GM18499 (cell line): Measurements from ENCODE around the gene SLC20A1.
"Not testable (repeated sequence)": the region's sequence is repeated elsewhere in the genome, so short reads cannot be mapped to it uniquely, and the experiment has no call there.

ENCODE experiments used
- ATAC-seq: cut with Tn5 transposase; IDR thresholded peaks from one replicate; pipeline ENCODE4 v1.9.1; 2021; ENCODE audit warnings: moderate number of reproducible peaks; ENCODE audit not compliant: insufficient read depth, unreplicated experiment

The SLC20A1 gene

DNA sequence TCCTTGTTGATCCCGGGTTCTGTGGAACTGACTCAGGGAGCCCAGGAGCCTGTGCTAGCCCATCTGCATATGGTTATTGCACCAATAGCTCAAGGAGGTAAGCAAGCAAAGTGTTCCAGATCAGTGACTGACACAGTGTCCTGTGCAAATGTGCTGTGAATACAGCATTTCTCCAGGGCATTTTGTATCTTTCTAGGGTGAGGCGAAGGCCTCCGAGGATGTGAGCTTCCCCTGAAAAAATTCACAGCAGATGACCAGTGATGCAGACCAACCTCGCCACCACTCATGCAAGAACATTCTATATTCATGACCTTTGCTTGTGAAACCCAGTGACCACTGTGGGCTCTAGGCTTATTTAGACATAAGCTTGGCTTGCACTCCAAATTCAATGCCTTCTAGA, 59.8 kb downstream of the SLC20A1 start:
- ATAC-seq = no peak

DNA sequence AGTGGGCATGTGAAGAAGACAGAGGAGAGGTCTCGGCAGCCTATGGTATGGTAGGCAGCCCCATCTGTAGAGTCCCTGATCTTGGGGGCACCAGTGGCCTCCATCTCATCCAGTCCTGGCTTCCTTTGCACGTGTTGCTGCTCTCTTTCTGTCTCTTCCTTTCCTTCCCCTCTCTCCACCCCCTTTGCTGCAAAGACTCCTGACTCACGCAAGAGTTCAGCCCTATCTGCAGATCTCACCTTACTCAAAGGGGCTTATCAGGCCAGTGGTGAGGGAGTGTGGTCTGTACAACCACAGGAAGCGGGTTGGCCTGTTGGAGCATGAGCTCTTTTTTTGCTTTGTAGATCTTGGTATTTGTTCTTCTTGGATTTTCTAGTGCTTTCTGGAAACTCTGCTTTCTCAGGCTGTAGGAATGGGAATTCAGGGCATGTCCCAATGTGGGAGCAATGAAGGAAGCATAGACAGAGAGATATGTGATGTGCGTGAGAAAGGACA, 60.5 kb downstream of the SLC20A1 start:
- no peak for ATAC-seq

DNA sequence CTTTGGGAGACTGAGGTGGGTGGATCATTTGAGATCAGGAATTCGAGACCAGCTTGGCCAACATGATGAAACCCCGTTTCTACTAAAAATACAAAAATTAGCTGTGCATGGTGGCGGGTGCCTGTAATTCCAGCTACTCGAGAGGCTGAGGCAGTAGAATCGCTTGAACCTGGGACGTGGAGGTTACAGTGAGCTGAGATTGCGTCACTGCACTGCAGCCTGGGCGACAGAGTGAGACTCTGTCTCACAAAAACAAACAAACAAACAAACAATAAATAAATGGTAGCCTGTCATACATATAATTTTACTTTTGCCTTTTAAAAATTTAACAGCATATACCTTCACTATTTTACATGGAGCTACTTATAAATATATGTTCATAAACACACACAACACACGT, 61.2 kb downstream of the SLC20A1 start:
- not testable (repeated sequence) for ATAC-seq

DNA sequence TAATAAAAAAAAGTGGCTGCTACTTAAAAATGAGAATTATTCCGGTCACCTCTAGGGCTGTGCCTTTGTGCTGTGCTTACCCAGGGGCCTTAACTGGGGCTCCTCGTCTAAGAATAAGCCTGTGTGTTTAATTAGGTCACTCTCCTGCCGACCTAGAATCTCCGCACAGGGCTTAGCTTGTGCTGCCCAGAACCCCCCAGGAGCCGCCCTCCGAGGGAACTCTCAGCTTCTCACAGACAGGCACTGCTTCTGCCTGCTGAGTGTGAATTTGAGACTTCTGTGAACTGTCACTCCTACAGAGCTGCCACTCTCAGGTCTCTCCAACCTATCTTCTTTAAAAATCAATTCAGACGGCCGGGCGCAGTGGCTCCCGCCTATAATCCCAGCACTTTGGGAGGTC, 63.2 kb downstream of the SLC20A1 start:
- no peak for ATAC-seq

DNA sequence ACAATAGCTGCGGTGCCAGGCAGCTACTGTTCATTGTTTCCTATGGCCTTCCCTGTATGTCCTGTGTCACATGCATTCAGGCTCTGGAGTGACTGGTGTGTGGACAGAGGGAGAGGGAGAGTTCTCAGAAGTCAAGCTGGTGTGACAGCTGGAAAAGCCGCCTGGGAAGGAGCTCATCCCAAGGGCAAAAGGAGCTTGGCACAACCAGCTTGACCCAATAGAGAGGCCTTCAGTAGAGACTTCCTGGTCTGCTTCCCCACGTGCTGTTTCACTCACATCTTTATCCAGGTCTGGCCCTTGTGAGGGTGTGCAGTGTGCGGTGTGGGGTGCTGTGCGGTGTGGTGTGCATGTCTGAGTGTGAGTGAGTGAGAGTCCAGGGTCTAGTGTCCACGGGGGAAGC, 64.0 kb downstream of the SLC20A1 start:
- ATAC-seq = no peak

DNA sequence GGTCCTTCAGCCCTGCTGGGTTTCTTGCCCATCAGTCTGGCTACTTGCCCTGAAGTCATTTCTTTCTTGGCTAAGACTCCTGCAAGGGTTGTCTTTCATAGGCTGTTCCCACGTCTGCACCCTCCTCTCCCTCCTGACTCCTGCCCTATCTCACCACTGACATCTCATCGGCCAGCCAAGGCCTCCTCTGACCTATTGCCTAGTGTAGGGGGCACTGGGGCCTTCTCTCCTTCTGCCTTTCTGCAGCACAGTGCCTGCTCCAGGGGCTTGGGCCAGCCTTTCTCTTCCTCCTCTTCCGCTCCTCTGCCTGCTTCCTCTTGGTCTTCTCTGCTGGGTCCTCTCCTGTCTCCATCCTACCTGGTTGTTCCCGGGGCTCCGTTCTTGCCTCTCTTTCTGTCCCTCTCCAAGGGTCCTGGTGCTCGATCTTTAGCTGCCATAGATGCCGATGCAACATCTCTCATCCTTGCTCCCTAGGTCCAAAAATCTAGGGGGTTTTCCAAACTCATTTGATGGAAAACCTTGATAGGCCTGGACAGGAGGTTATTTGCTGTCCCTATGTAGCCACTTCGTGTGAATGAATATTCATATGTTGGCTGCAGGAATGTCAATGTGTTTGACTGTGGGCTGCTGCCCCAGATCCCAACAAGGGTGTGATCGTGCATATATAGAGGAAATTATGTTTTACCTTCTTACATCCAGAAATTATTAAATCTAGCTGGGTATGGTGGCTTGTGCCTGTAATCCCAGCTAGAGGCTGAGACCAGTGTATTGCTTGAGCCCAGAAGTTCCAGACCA, 65.4 kb downstream of the SLC20A1 start:
- no peak for ATAC-seq

DNA sequence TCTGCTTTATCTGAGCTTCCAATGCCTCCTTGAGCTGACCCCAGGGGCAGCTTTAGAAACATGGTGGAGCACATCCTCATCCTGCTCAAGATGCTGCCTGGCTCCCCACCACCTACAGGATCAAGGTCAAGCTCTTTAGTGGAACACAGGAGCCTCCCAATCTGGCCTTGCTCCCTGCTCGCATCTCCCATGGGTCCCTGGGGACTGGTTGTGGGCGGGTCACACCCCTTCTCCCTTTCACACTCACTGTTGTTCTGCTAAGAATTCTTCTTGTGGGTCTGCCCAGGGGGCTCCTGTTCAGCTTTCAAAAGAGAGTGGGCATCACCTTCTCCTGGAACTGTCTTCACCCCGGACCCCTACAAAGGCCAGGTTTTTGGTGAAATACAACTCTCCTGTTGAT, 66.7 kb downstream of the SLC20A1 start:
- ATAC-seq = no peak

DNA sequence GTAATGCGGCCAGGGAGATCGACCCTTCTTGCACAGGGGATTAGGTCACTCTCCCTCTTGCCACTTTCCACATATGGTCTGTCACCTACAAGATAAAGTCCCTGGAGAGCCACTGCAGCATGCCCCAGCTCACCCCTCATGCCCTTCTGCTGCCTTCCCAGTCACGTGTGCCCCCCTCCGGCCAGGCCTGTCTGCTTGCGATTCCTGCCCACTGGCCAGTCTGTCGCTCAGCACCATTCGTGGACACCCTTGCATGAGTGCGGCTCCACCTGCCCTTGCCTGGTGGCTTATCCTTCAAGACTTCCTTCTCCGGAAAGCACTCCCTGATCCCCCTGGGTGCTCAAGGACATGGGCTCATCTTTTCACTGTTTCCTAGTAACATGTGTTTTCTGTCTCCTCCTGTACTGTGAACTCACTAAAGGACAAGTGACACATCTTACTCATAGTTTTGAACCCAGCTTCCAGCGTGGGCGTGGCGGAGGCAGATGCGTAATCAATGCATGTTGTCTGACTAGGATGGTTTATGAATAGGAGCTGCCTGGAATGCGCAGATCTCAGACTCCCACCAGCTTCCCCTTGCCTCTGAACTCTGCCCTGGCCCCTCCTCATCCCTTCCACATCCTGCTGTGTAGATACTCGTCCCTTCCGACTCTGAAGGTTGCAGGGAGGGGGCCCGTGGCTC, 67.3 kb downstream of the SLC20A1 start:
- ATAC-seq = no peak
